PFSK-1 (cell line): Measurements from ENCODE around the gene FOXN3.

Experiments
- POLR2AphosphoS5 ChIP-seq: IDR thresholded peaks from 2 replicates; pipeline ENCODE4 v1.6.1; 2012; ENCODE audit warnings: low read depth, mild to moderate bottlenecking, control low read depth, low read length, moderate library complexity
- REST ChIP-seq, 2 experiments: IDR thresholded peaks; 2 replicates each; pipeline versions ENCODE4 v1.6.1 to v1.8.0; 2011 to 2012; ENCODE audit warnings: low read depth in 2 of 2, low read length in 2 of 2, control low read depth in 1 of 2, inconsistent platforms in 1 of 2, mild to moderate bottlenecking in 1 of 2, moderate library complexity in 1 of 2; ENCODE audit not compliant: insufficient read depth in 1 of 2
- SIN3A ChIP-seq: IDR thresholded peaks from 2 replicates; pipeline ENCODE4 v1.6.1; 2012; ENCODE audit warnings: mild to moderate bottlenecking, low read length, moderate library complexity, borderline replicate concordance; ENCODE audit not compliant: insufficient read depth
- TAF1 ChIP-seq: IDR thresholded peaks from 2 replicates; pipeline ENCODE4 v1.6.1; 2012; ENCODE audit warnings: low read length, control low read depth, borderline replicate concordance; ENCODE audit not compliant: insufficient read depth

GRCh38 chr14:89268514-89268913 is 148.5 kb downstream of the FOXN3 start:
- TF ChIP-seq TAF1 = no peak
- TF ChIP-seq SIN3A = no peak
- no peak for TF ChIP-seq POLR2AphosphoS5
- no peak for TF ChIP-seq REST (IDR thresholded peaks at IDR 0.05; ENCODE audit: insufficient read depth in 1 of 2, low read depth in 2 of 2, low read length in 2 of 2)
